ENCODE measurements around the gene SORBS2. TPM values are rescaled to one million over a fixed set of nuclear protein-coding genes. Genes with fewer than 3 reads are reported as not detected.

SORBS2 gene
- total and polyA plus RNA-seq, 7 experiments from 2014 or later, result 0.21 to 1.4 TPM; not detected in 5

DNA sequence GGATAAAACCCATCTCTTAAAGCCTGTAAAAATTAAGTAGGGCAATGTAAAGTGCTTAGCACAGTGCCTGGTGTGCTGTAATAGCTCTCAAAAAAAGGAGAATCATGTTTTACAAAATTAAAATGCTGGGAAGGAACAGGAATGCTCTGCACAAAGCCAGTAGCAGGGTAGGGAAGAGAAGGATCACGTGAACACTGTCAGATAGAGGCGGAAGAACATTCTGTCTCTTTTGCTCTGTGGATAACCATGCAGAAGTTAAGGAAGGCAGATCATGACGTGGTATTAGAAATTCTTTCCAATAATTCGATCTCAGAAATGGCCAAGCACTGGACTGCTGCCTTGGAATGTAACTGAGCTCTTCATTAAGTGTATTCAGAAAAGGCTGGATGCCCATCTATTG is 140.5 kb downstream of the SORBS2 start:
- no peaks in the 10 kb centered on the region for H3K27me3 ChIP-seq (ENCODE audit: control insufficient read depth in 2 of 2, insufficient read depth in 2 of 2, low read length in 2 of 2)
- ATAC-seq (no peak), DNase-seq (no peak)
- Mint-ChIP-seq H3K27ac (no peak overlapping the region), H3K9me3 (peaks cover 0 to 3% (median 0%) of the 10 kb centered on the region in 11 donors), H3K27me3 (peaks cover 0 to 22% (median 11%) of the 10 kb centered on the region in 5 donors), H3K36me3 (no peaks in the 10 kb centered on the region), H3K4me3 (no peak overlapping the region), H3K4me1 (peaks cover 0 to 4% (median 0%) of the 10 kb centered on the region in 7 donors)
- no peak overlapping the region for H3K27ac ChIP-seq (ENCODE audit: low read depth, low read length)
- H3K36me3 ChIP-seq (ENCODE audit: control insufficient read depth in 2 of 3, insufficient read depth in 3 of 3, low read length in 3 of 3), result no peaks in the 10 kb centered on the region
- no peaks in the 10 kb centered on the region for H3K4me1 ChIP-seq (ENCODE audit: control insufficient read depth in 2 of 2, insufficient read depth in 2 of 2, low read length in 2 of 2)
- no peaks in the 10 kb centered on the region for H3K9me3 ChIP-seq (ENCODE audit: control insufficient read depth in 2 of 3, low read length in 3 of 3)
- H3K4me3 ChIP-seq (ENCODE audit: low read length), result no peak overlapping the region
- intact Hi-C loops (cut with micrococcal nuclease), result no loop called here
- POLR2A ChIA-PET, result no interaction called here
- CTCF ChIA-PET, result no interaction called here

GRCh38 chr4:185671066-185671465 is 140.9 kb downstream of the SORBS2 start:
- H3K27me3 ChIP-seq (ENCODE audit: control insufficient read depth in 2 of 2, insufficient read depth in 2 of 2, low read length in 2 of 2), result no peaks in the 10 kb centered on the region
- no peaks in the 10 kb centered on the region for H3K36me3 Mint-ChIP-seq
- H3K4me3 ChIP-seq (ENCODE audit: low read length), result no peak overlapping the region
- no peak for ATAC-seq
- intact Hi-C loops (cut with micrococcal nuclease), result no loop called here
- CTCF ChIA-PET, result no interaction called here
- POLR2A ChIA-PET, result no interaction called here
- no peaks in the 10 kb centered on the region for H3K4me1 ChIP-seq (ENCODE audit: control insufficient read depth in 2 of 2, insufficient read depth in 2 of 2, low read length in 2 of 2)
- H3K9me3 Mint-ChIP-seq, result peaks cover 0 to 3% (median 0%) of the 10 kb centered on the region in 11 donors
- no peak overlapping the region for H3K27ac ChIP-seq (ENCODE audit: low read depth, low read length)
- H3K9me3 ChIP-seq (ENCODE audit: control insufficient read depth in 2 of 3, low read length in 3 of 3), result no peaks in the 10 kb centered on the region
- no peak overlapping the region for H3K4me3 Mint-ChIP-seq
- peaks cover 0 to 4% (median 0%) of the 10 kb centered on the region in 7 donors for H3K4me1 Mint-ChIP-seq
- H3K27ac Mint-ChIP-seq, result no peak overlapping the region
- H3K27me3 Mint-ChIP-seq, result peaks cover 0 to 22% (median 10%) of the 10 kb centered on the region in 5 donors
- DNase-seq, result no peak
- no peaks in the 10 kb centered on the region for H3K36me3 ChIP-seq (ENCODE audit: control insufficient read depth in 2 of 3, insufficient read depth in 3 of 3, low read length in 3 of 3)

- no peaks in the 10 kb centered on the region for H3K4me1 ChIP-seq (ENCODE audit: control insufficient read depth in 2 of 2, insufficient read depth in 2 of 2, low read length in 2 of 2)
- intact Hi-C loops (cut with micrococcal nuclease), result no loop called here
- H3K4me1 Mint-ChIP-seq, result no peaks in the 10 kb centered on the region
- no peaks in the 10 kb centered on the region for H3K36me3 ChIP-seq (ENCODE audit: control insufficient read depth in 2 of 3, insufficient read depth in 3 of 3, low read length in 3 of 3)
- H3K27ac ChIP-seq (ENCODE audit: low read depth, low read length), result no peak overlapping the region
- peaks cover 0 to 3% (median 0%) of the 10 kb centered on the region in 11 donors for H3K9me3 Mint-ChIP-seq
- no peak for DNase-seq
- no peaks in the 10 kb centered on the region for H3K9me3 ChIP-seq (ENCODE audit: control insufficient read depth in 2 of 3, low read length in 3 of 3)
- no peak overlapping the region for H3K27ac Mint-ChIP-seq
- CTCF ChIA-PET, result no interaction called here
- no peak overlapping the region for H3K4me3 Mint-ChIP-seq
- no peak for ATAC-seq
- POLR2A ChIA-PET, result no interaction called here
- H3K27me3 ChIP-seq (ENCODE audit: control insufficient read depth in 2 of 2, insufficient read depth in 2 of 2, low read length in 2 of 2), result no peaks in the 10 kb centered on the region
- no peak overlapping the region for H3K4me3 ChIP-seq (ENCODE audit: low read length)
- peaks cover 2 to 23% (median 15%) of the 10 kb centered on the region in 5 donors for H3K27me3 Mint-ChIP-seq
- no peaks in the 10 kb centered on the region for H3K36me3 Mint-ChIP-seq
Measured at GRCh38 chr4:185669288-185669687, 142.7 kb downstream of the SORBS2 start.

- H3K4me3 ChIP-seq (ENCODE audit: low read length), result no peak overlapping the region
- H3K4me1 ChIP-seq (ENCODE audit: control insufficient read depth in 2 of 2, insufficient read depth in 2 of 2, low read length in 2 of 2), result no peaks in the 10 kb centered on the region
- intact Hi-C loops (cut with micrococcal nuclease), result no loop called here
- no peaks in the 10 kb centered on the region for H3K27me3 ChIP-seq (ENCODE audit: control insufficient read depth in 2 of 2, insufficient read depth in 2 of 2, low read length in 2 of 2)
- no peaks in the 10 kb centered on the region for H3K36me3 ChIP-seq (ENCODE audit: control insufficient read depth in 2 of 3, insufficient read depth in 3 of 3, low read length in 3 of 3)
- ChIA-PET POLR2A (no interaction called here), CTCF (no interaction called here)
- no peak overlapping the region for H3K27ac ChIP-seq (ENCODE audit: low read depth, low read length)
- Mint-ChIP-seq H3K36me3 (no peaks in the 10 kb centered on the region), H3K4me3 (no peak overlapping the region), H3K4me1 (no peaks in the 10 kb centered on the region), H3K27me3 (peaks cover 2 to 25% (median 22%) of the 10 kb centered on the region in 5 donors), H3K9me3 (no peaks in the 10 kb centered on the region), H3K27ac (no peak overlapping the region)
- ATAC-seq (no peak), DNase-seq (no peak)
- H3K9me3 ChIP-seq (ENCODE audit: control insufficient read depth in 2 of 3, low read length in 3 of 3), result no peaks in the 10 kb centered on the region
Measured at GRCh38 chr4:185666156-185666555, 145.8 kb downstream of the SORBS2 start.

GRCh38 chr4:185665655-185666054 is 146.3 kb downstream of the SORBS2 start:
- no peak overlapping the region for H3K27ac Mint-ChIP-seq
- Histone ChIP-seq H3K36me3 (ENCODE audit: control insufficient read depth in 2 of 3, insufficient read depth in 3 of 3, low read length in 3 of 3) (no peaks in the 10 kb centered on the region), H3K4me1 (ENCODE audit: control insufficient read depth in 2 of 2, insufficient read depth in 2 of 2, low read length in 2 of 2) (no peaks in the 10 kb centered on the region), H3K4me3 (ENCODE audit: low read length) (no peak overlapping the region), H3K27me3 (ENCODE audit: control insufficient read depth in 2 of 2, insufficient read depth in 2 of 2, low read length in 2 of 2) (no peaks in the 10 kb centered on the region), H3K9me3 (ENCODE audit: control insufficient read depth in 2 of 3, low read length in 3 of 3) (no peaks in the 10 kb centered on the region), H3K27ac (ENCODE audit: low read depth, low read length) (no peak overlapping the region)
- no peaks in the 10 kb centered on the region for H3K36me3 Mint-ChIP-seq
- H3K9me3 Mint-ChIP-seq, result no peaks in the 10 kb centered on the region
- DNase-seq, result no peak
- no peak for ATAC-seq
- ChIA-PET POLR2A (no interaction called here), CTCF (no interaction called here)
- intact Hi-C loops (cut with micrococcal nuclease), result no loop called here
- no peak overlapping the region for H3K4me3 Mint-ChIP-seq
- H3K27me3 Mint-ChIP-seq, result peaks cover 2 to 25% (median 22%) of the 10 kb centered on the region in 5 donors
- no peaks in the 10 kb centered on the region for H3K4me1 Mint-ChIP-seq

- POLR2A ChIA-PET, result interaction anchor here (0.6 kb wide), 1 partner anchor 89 kb away, joined by 3 read pairs; no protein-coding TSS in a partner anchor
- CTCF ChIA-PET, result no interaction called here
- H3K4me3 Mint-ChIP-seq, result no peak overlapping the region
Measured at GRCh38 chr4:185664481-185664880, 147.5 kb downstream of the SORBS2 start.

DNA sequence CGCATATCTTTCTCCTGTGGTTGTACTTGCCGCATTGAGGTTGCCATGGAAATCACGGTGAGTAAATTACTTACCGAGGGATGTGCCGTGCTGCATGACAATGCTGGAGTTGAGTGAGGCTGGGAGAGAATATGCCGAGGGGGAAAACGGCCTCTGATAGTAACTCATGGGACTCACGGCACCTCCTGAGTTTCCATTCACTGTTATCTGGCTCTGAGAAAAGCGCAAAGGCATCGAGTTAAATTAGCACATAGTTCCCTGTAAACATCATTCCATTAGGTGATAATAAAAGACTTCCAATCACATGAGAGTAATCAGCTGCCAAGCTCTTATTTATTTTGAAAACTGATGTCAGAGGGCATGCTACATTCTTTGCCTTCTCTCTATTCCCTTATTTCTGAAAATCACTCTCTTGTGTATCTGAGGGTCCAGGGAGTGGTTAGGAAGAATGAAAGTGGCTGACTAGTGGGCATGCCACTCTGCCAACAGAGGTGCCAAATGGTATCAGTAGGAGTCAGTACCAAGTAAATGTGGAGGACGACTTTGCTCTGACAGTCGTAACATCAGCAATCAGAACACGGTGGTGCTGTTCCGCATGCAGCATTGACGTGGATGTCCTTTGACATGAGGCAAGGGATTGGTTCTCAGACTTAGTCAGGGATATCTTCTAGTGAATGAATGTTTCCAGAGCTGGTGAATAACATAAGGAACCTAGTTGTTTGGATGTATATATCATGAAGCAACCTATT is 149.8 kb downstream of the SORBS2 start:
- Mint-ChIP-seq H3K9me3 (no peaks in the 10 kb centered on the region), H3K4me3 (no peak overlapping the region), H3K27me3 (peaks cover 2 to 24% (median 20%) of the 10 kb centered on the region in 5 donors), H3K4me1 (no peaks in the 10 kb centered on the region), H3K36me3 (no peaks in the 10 kb centered on the region), H3K27ac (no peak overlapping the region)
- DNase-seq (no peak), ATAC-seq (no peak)
- intact Hi-C loops (cut with micrococcal nuclease), result no loop called here
- no peaks in the 10 kb centered on the region for H3K9me3 ChIP-seq (ENCODE audit: control insufficient read depth in 2 of 3, low read length in 3 of 3)
- ChIA-PET POLR2A (no interaction called here), CTCF (no interaction called here)
- no peak overlapping the region for H3K27ac ChIP-seq (ENCODE audit: low read depth, low read length)
- H3K4me1 ChIP-seq (ENCODE audit: control insufficient read depth in 2 of 2, insufficient read depth in 2 of 2, low read length in 2 of 2), result no peaks in the 10 kb centered on the region
- H3K36me3 ChIP-seq (ENCODE audit: control insufficient read depth in 2 of 3, insufficient read depth in 3 of 3, low read length in 3 of 3), result no peaks in the 10 kb centered on the region
- H3K27me3 ChIP-seq (ENCODE audit: control insufficient read depth in 2 of 2, insufficient read depth in 2 of 2, low read length in 2 of 2), result no peaks in the 10 kb centered on the region
- H3K4me3 ChIP-seq (ENCODE audit: low read length), result no peak overlapping the region

More at GRCh38 chr4:185664481-185664880, 147.5 kb downstream of the SORBS2 start:
- no peak overlapping the region for H3K27ac Mint-ChIP-seq
- H3K4me3 ChIP-seq (ENCODE audit: low read length), result no peak overlapping the region
- no peaks in the 10 kb centered on the region for H3K27me3 ChIP-seq (ENCODE audit: control insufficient read depth in 2 of 2, insufficient read depth in 2 of 2, low read length in 2 of 2)
- no peaks in the 10 kb centered on the region for H3K9me3 Mint-ChIP-seq
- intact Hi-C loops (cut with micrococcal nuclease), result no loop called here
- H3K4me1 ChIP-seq (ENCODE audit: control insufficient read depth in 2 of 2, insufficient read depth in 2 of 2, low read length in 2 of 2), result no peaks in the 10 kb centered on the region
- DNase-seq, result no peak
- no peak overlapping the region for H3K27ac ChIP-seq (ENCODE audit: low read depth, low read length)
- H3K4me1 Mint-ChIP-seq, result no peaks in the 10 kb centered on the region
- no peaks in the 10 kb centered on the region for H3K36me3 ChIP-seq (ENCODE audit: control insufficient read depth in 2 of 3, insufficient read depth in 3 of 3, low read length in 3 of 3)
- H3K27me3 Mint-ChIP-seq, result peaks cover 2 to 25% (median 22%) of the 10 kb centered on the region in 5 donors
- no peak for ATAC-seq
- no peaks in the 10 kb centered on the region for H3K36me3 Mint-ChIP-seq
- no peaks in the 10 kb centered on the region for H3K9me3 ChIP-seq (ENCODE audit: control insufficient read depth in 2 of 3, low read length in 3 of 3)
